NCI-H2029 treated with DMSO at 0.1 percent for 48 hours (cell line): ENCODE measurements around the gene EXT2.

Experiments used
- DNase-seq: peaks from one replicate; lab custom pipeline; 2025; lab: John Stamatoyannopoulos, UW

EXT2 gene

GRCh38 chr11:44243086-44243485 is 147.6 kb downstream of the EXT2 start:
- no peak for DNase-seq

DNA sequence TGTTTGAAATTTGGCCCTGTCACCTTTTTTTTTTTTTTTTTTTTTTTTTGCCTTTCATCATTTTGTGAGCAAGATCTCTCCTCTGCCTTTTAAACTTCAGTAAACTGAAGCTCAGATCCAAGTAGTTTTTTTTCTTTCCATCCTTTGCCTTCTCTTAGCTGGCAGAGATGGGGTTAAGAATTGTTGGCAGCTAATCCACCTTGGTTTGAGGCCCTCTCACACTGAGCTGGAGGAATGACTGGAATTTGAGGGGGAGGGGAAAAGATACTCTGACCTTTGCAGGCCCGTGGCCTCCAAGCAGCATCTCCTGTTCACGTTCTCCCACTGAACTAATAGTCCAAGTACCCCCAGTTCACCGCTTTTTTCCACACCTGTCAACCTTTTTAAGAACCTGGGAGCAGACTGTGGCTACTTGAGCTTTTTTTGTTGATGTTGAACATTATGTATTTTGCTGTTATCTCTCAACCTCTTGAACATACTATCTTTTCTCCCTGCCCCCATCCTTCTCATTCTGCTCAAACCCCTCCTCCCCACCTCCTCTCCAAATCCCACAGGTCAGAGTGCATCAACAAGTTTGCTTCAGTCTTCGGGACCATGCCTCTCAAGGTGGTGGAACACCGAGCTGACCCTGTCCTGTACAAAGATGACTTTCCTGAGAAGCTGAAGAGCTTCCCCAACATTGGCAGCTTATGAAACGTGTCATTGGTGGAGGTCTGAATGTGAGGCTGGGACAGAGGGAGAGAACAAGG is 148.3 kb downstream of the EXT2 start:
- DNase-seq: no peak

DNA sequence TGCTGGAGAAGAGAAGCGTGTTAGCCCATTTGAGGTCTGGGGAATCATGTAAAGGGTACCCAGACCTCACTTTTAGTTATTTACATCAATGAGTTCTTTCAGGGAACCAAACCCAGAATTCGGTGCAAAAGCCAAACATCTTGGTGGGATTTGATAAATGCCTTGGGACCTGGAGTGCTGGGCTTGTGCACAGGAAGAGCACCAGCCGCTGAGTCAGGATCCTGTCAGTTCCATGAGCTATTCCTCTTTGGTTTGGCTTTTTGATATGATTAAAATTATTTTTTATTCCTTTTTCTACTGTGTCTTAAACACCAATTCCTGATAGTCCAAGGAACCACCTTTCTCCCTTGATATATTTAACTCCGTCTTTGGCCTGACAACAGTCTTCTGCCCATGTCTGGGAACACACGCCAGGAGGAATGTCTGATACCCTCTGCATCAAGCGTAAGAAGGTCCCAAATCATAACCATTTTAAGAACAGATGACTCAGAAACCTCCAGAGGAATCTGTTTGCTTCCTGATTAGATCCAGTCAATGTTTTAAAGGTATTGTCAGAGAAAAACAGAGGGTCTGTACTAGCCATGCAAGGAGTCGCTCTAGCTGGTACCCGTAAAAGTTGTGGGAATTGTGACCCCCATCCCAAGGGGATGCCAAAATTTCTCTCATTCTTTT is 149.3 kb downstream of the EXT2 start:
- no peak for DNase-seq

DNA sequence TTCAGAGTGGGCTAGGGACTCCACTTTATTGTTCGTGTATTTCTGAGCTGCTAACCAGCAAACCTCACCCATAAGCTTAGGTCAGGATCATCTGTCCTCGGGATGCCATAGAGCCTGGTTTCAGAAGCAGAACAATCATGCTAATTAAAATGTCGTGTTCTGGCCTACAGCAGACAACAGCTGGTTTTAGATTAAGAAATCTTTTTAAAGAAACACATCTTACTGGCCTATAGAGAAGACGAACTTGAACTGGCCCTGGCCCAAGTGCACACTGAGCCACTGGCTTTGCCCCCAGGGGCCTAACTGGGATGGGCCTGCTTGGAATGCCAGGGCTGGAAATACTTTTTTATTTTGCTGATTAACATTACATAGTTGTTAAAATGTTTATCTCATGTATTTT is 151.2 kb downstream of the EXT2 start:
- no peak for DNase-seq

GRCh38 chr11:44247508-44247907 is 152.0 kb downstream of the EXT2 start:
- no peak for DNase-seq

DNA sequence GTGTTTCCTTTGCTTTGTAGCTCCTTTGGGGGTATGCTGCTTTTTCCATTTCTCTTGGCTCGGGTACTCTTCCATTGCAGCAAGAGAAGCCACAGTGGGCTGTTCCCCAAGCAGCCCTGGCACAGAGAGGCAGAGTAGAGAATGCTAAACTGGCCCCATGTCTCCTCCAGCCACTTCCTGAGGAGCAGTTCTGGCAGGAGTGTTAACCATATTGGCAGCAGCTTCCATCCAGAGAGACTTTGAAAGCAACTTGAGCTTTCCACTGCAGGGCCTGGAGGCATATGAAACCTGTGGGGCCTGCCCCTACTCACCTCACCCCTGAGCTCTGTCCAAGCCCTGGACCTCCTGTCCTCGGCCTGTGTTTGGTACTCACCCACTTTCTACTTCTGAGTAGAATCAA is 152.6 kb downstream of the EXT2 start:
- DNase-seq: no peak

- DNase-seq: no peak
Observed at GRCh38 chr11:44250421-44250820, 154.9 kb downstream of the EXT2 start.

DNA sequence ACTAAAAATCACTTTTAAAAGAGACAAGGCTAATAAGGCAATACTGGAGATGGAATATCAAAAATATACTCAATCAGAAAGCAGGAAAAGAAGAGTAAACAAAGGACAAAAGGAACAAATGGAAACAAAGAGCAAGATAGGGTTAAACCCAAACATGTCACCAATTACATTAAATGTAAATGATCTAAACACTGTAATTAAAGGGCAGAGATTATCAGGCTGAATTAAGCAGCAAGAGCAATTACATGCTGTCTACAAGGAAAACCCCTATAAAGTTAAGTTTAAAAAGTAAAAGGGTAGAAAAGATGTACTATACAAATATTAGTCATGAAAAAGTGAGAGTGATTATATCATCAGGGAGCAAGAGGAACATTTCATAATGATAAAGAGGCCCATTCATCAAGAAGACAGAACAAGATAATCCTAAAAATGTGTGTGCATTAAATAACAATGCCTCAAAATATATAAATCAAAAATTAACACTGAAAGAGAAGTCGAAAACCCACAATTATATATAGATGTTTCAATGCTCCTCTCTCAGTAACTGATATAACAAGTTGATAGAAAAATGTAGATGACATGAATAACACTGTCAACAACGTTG is 157.6 kb downstream of the EXT2 start:
- no peak for DNase-seq

GRCh38 chr11:44255406-44256071 is 160.1 kb downstream of the EXT2 start:
- no peak for DNase-seq

DNA sequence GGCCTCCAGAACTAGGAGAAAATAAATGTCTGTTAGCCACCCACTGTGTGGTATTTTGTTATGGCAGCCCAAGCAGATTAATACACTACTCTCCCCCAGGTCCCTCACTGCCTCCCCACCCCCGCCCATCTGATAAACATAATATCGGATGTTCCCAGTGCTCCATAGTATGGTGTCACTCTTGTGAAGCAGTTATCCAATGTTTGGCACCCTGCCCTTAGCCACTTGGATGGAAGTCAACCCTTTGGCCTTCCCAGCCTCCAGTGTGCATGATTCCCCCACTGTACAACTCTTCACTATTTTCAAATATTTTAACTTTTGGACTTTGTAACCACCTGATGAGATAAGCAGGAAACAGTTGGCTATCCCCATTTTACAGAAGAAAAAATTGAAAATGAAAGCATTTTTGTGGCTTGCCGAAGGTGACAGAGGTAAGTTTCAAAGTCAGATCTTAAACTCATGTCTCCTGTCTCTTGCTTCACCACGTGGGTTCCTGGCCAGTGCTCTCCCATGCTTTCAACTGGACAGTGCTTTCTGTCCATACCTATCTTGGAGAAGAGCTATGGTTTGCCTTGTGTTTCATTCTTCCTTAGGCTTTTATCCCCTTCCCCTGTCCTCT is 161.3 kb downstream of the EXT2 start:
- no peak for DNase-seq

DNA sequence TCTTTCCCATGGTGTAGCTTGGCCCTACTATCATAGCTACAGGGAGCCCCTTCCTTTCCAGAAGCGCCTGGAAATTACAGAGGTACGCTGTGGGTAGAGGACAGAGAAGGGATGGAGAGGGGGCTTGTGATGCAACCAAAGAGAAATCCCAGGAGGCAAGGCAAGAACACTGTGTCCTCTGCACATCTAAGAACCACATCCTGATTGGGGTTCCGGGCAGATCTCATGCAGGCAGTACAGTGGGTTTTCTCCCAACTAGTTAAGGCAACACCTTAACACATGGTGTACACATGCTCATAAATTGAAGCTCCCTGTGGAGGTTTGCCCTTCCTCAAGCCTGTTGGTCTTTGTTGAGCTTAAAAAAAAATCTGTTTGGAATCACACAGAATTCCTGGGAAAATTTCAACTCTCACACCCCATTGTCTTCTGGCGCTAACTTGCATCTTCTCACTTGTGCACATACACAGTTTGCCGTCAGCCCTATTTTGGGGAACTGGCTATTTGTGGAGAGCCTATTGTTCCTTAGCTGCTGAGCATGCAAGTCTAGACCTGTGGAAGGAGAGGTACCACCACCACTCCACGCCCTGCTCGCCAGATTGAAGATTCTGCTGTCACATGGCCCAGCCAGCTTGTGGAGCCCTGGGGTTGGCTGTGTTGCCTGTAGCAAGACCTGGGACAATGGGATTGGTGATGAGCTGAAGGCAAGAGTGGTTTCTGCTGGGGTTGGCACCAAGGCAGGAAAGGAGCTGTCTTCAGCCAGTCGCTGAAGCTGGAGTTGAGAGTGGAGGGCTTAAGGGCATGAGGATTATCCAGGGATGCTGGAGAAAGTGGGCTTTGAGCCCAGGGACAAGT is 162.1 kb downstream of the EXT2 start:
- DNase-seq: no peak

DNA sequence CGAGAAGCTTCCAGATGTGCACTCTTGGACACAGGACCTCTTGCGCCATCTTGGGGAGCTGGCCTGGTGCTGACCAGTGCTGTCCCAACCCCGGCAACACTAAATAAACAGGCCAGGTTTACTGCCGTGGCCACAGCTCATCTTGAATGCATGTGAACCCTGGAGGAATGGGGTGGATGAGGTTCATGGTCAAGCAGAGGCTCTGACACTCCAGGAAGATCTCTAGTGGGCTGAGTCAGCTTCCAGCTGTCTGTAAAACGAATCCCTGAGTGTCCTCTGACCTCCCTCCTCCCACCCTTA is 162.7 kb downstream of the EXT2 start:
- DNase-seq: no peak

GRCh38 chr11:44258839-44259420 is 163.5 kb downstream of the EXT2 start:
- DNase-seq: no peak

DNA sequence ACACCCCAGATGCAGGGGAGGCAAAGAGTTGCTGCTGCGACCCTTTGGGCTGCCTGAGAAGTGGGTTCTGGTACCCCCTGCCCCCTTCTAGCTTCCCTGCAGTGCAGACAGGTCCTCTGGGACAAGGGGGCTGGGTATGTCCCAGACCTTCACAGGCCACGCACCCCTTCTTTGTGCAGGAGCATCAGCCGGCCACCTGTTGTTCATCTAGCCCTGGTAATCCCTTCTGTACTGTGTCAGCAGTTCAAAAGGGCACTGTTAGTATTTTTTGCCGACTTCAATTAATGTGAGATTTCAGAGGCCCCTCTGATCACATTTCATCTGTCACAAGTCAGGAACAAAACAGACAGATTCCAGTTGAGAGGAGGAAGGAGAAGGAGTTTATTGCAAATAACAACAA is 164.6 kb downstream of the EXT2 start:
- DNase-seq: no peak

- DNase-seq: no peak
Observed at GRCh38 chr11:44261800-44262591, 166.5 kb downstream of the EXT2 start.

DNA sequence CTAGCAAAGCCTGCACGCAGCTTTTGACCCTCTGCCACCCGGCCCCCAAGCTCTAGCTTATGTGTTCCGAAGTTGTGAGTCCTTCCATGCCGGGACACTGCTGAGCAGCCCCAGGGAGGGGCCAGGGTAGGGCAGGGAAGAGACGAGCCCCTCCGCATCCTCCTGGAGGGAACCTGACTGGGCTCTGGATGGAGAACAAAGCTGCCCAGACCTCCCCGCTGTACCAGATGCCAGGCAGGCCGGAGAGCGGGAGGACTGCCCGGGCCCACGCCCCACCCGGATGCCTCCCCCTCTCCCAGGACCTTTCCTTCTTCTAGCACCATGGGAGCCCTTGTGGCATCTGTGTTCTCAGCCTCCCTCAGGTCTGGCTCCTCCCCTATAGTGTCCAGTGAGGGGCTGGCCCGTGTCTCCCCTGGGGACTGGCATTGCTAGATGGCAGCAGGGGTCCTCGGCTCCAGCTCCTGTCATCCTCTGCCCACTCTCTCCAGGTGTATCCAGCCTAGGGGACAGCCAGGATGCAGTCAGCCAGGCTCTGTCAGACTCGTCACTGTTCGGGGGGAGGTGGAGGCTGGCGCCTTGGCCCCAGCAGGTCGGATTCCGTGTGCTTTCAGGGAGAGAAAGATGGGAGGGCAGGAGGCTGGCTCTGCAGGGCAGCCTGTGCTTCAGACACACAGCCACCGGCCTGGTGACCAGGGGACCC is 168.4 kb downstream of the EXT2 start:
- no peak for DNase-seq

- no peak for DNase-seq
Observed at GRCh38 chr11:44264438-44264749, 168.9 kb downstream of the EXT2 start.

- no peak for DNase-seq
Observed at GRCh38 chr11:44264761-44265160, 169.3 kb downstream of the EXT2 start.

DNA sequence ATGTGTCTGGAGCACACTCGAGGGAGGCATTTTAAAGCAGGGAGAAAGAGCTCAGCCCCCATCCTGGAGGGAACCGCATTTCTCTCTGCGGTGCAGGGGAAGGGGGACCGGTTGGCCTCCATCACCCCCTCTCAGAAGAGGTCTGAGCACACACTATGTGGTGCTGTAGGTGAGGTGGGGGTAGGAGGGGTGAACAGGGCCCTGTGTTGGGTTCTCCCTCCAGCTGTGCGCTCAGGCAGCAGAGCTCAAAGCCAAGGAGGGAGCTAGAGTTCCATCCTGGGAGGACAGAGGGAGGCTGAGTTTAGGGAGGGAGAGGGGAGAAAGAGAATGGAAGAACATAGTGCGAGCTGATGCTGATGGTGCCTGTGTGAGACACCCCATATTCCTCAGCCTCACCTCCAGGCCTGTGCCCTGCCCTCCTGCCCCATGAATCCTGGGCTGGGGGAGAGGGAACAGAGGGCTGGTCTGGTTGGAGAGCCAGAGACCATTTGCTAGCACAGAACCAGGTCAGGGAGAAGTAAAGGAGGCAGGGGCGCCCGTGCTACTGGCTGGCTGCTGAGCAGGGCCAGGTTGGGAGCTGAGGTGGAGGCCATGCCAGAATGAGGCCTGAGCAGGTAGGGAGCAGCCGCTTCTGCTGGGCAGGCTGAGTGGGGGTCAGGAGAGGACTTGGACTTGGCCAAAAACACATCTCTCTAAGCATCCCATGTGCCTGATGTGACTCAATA is 170.7 kb downstream of the EXT2 start:
- no peak for DNase-seq
